ELR (cell line): ENCODE data around the gene CTIF.

ENCODE experiments used
- DNase-seq: peaks from one replicate; pipeline ENCODE4 v3.0.0-alpha.2; 2015; ENCODE audit warnings: low read depth

The CTIF gene

DNA sequence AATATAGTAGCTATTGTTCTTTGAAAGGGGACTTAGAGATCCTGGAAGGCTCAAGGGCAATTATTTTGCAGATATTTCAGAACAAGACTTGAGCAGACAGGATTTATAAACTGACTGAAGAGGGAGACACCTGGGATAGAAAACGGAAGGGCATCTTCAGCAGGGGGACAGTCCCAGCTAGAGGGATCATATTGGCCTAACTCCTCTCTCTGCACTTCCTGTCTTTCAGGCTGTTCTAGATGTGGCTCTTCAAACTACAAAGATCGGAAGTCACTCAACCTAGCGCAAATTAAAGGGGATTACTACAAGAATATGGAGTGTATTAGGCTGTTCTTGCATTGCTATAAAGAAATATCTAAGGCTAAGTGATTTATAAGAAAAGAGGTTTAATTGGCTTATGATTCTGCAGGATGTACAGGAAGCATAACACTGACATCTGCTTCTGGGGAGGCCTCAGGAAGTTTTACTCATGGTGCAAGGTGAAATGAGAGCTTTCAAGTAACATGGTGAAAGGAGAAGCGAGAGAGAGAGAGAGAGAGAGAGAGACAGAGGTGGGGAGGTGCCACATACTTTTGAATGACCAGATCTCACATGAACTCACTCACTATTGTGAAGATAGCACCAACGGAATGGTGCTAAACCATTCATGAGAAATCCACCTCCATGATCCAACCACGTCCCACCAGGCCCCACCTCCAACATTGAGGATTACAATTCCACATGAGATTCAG, 5.3 kb upstream of the CTIF start:
- no peak for DNase-seq

DNA sequence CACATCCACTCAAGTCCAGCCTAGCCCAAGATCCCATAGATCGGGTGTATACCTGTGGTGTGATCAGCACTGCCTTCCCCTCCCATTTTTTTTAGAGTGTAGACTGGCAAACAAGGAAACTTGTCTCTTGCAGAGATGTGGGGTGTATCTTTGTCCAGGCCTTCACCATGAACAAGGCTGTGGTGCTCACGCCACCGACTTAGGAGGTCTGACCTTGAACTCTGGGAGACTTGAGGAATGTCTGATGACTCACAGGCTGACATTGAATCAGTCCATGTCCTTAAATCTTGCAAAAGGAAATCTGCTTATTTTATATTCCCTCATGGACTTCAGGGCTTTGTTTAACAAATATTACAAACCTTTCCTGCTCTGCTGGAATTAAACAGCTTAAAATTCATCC, 4.5 kb upstream of the CTIF start:
- peak; percentile 75 for DNase-seq

DNA sequence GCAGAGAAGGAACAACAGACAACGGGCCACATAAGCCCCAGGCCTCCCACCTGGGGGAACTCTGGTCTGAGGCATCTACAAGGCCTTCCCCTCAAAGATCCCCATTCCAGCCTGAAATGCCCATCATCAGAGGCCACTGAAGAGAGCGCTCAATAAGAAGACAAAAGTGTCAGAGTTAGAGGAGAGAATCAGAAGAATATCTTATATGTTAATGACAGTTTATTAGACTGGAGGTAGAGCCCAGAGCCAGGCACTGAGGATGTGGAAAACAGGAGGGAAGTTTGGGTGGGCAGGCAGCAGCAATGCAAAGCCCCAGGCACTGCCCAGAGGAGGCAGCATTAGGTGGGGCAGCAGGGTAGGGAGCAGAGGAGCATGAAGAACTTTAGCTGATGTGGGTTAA, 2.9 kb upstream of the CTIF start:
- DNase-seq = no peak

- no peak for DNase-seq
Observed at GRCh38 chr18:48536516-48536915, 2.3 kb upstream of the CTIF start.

- DNase-seq = peak; percentile 74
Observed at GRCh38 chr18:48539406-48540250, 797 bp downstream of the CTIF start.

GRCh38 chr18:48540251-48541025, 1.6 kb downstream of the CTIF start:
- DNase-seq = peak; percentile 80

DNA sequence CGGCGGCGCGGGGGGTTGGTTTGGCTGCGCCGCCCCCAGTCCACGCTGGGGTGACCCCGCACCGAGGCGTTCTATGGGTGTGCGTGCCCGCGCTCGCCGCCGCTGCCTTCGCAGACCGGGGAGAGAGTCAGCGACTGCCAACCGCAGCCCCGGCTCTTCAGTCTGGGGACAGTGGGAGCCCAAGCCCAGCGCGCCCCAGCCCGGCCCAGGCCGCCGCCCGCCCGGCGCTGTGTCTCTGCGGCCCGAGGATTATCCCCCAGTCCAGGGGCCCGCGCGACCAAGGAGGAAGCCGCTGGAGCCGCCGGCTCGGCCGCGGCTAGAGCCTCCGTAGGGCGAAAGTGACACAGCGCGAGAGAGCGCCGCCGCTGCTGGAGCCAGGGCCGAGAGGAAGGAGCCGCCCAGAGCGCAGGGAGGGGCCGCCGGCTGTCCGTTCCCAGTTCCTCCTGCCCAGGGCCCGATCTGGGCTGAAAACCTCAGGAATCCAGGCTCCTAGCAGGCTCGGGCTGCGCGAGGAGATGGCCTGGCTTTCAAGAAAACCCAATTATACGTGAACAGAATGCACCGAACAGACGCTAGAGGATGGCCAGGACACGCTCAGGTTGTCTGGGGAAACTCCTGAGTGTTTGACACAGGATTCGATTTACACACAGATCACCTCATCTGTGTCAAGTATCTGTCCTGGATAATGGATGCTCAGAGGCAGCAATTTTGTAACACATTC, 2.4 kb downstream of the CTIF start:
- DNase-seq = peak; percentile 83

DNA sequence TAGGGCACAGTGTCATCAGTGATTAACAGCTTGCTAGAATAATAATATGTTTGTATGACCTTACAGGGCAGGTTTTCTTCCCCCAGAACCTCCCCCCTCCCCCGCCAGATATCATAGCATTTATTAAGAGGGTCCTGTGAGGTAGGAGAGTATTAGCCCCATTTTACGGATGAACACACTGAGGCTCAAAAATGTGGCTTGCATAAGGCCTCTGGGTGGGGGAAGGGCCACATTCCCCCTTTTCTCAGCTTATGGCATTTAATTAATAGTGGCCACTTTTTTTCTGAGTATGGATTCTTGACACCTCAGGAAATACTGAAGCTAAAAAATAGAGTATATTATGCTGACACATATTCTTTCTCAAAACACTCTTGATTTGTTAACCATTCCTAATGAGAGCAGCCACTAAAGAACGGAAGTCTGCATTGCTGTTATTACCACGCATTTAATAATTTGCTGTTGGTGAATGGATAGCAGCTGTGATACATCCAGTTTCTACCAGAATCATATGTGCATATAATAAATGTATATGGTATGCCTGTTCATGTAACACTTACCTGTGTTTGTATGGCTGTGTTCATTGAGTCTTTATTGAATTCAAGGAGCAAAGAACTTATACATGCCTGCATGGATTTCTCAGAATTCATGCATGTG, 3.0 kb downstream of the CTIF start:
- DNase-seq = no peak

DNA sequence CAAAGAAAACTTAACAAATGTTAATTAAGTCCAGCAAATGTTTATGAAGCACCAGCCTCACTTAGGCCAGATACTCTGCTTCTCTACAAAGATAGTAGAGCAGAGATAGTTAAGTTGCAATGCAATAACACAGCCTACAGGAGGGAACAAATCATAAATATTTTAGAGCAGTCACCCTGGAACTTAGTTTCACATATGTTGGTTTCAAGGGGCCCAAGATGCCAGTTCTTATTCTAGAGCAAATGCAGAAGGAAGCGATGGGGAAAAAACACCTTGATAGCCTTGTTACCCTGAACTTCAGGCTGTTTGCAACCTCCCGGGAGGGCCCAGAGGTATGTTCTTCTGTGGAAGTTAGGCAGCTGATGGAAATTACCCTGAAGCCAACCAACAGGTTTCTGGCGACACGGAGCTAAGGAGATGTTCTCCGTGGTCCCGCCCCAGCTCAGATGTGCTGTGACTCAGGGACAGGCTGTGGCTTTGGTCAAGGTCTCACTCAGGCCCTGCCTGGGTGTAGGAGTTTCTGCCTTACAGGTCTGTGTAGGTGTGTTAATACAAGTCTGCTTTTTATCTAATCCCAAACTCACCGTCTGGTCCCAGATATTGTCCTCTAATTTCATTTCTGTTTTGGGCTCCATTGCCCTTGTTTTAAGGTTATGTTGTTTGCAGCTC, 3.8 kb downstream of the CTIF start:
- DNase-seq = no peak

GRCh38 chr18:48543228-48543627, 4.4 kb downstream of the CTIF start:
- DNase-seq = peak; percentile 26

- DNase-seq = peak; percentile 30
Observed at GRCh38 chr18:48544116-48544515, 5.3 kb downstream of the CTIF start.

DNA sequence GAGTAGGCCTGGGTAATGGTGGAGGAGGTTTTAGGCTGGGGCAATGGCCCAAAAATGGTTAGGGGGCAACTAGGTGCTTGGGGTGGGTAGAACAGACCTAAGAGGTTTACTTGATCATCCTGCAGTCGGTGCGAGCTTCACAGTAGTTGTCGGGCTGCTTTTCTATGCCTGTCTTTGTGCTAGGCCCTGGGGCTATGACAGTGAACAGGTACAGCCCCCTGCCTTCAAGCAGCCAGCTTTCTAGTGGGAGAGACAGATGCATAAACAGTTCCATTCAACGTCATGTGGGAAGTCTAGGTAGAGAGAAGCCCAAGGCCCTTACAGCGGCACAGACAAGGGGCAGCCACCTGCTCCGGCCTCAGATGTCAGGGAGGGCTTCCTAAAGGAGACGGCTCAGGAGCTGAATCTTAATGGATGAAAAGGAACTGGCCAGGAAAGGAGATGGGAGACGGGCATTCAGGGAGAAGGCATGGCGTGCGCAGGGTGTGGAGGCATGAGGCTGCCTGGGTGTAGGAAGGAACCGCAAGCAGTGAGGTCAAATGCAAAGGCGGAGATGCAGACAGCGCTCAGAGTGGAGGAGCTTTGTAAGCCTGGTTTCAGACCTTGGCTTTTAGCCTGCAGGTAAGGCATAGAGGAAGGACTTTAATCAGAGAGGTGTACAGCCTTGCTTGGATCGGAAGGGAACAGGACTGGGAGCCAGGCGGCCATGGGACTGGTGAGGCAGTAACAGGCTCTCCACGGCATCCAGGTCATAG, 6.0 kb downstream of the CTIF start:
- no peak for DNase-seq

GRCh38 chr18:48545757-48546321, 7.0 kb downstream of the CTIF start:
- DNase-seq = peak; percentile 83

DNA sequence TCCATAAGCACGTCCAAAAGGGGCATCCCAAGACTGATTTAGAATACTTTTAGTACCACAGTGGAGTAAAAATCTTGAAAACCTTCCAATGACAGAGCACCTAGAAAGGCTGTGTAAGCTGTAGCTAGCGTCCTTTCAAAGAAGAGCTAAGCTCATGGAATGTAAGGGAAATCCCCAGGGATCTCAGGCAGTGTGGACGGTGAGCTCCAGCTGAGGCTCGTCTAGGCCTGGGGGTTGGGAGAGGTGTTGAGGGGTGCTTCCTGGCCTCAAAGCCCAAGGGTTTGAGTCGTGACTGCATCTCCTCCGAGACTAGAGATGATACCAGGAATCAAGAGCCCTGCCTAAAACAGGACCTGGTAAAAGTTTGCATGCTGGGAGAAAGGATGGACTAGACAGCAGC, 7.6 kb downstream of the CTIF start:
- DNase-seq = peak; percentile 49

DNA sequence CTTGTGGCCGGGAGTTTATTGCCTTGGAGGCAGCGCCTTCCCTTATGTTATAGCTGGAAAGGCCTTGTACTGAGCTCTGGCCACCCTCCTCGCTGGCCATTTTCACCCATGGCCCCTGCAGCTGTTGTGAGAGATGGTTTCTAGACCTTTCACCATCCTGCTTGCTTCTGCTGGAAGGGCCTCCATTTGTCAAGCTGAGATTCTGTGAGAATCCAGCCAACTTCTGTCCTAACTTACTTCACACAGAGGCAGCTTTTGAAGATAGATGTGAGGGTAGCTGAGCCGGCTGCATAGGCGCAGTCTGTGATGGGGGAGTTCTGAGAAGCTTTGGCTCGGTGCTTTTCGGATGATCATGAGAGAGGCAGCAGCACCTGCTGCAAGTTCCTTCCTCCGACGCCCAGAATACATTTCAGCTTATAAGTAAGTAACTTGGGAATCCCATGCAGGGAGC, 8.7 kb downstream of the CTIF start:
- no peak for DNase-seq

DNA sequence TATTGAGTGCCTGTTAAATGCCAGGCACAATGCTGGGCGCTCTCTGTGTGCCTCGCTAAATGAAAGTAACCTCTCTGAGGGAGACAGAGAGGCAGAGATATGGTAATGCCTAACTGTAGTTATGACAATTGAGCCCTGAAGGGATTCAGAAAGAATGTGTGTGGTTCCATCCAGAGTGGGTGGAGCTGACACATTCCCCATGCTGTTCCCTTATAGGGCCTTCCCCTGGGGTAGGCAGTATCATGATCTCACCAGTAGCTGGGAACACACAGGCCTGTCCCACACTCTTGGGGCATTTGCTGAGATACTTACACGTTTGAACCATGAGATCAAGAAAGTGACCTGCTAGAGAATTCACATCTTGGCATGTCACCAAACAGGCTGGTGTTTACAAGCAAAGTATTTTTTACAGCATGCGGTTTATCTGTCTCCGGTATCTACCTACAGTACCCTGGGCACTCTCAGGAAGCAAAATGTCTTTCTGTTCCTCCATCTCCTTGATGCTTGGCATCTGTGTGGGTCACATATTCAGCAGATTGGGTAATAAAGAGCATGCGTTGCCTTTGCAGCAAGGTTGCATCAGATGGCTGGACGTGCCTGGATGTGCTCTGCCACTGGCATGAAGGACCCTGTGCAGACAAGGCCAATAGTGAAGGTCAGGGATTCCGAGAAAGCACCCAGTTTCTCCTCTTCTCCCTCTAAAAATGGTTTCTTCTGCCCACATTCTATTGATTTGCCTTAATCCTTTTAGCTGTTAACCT, 9.4 kb downstream of the CTIF start:
- DNase-seq = peak; percentile 93

GRCh38 chr18:48548921-48549320, 10.1 kb downstream of the CTIF start:
- DNase-seq = no peak

DNA sequence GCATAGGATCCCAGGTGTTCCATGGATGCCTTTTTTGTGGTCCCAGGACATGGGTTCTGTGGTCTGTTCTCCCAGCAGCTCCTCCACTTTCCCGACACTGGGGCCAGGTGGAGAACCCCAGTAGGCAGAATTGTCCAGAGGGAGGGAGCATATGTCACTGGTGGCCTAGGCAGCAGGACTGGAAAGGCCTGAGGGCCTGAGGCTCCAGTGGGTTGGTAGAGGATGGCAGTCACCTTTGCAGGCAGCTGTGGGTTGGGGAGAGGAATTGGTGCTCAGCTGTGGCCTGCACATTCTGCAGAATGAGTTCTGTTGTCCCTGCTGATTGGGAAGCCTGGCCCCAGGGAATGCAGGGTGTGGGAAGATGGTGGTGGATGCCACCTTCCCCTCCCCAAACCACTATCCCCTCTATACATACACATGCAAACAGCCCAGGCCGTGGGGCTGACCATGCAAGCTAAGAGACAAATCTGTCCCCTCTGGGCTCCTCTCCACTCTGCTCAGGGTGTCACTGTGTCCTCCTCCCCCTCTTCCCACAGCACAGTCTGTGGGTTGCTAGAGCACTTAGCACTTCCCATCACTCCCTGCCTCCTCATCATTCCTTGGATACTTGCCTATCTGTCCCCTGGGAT, 11.4 kb downstream of the CTIF start:
- no peak for DNase-seq
